HG03108 (cell line): ENCODE measurements around the gene MANSC4.

Source experiments
- ATAC-seq: cut with Tn5 transposase; IDR thresholded peaks from one replicate; pipeline ENCODE4 v1.9.1; 2021; ENCODE audit warnings: moderate library complexity; ENCODE audit not compliant: unreplicated experiment

MANSC4 gene

DNA sequence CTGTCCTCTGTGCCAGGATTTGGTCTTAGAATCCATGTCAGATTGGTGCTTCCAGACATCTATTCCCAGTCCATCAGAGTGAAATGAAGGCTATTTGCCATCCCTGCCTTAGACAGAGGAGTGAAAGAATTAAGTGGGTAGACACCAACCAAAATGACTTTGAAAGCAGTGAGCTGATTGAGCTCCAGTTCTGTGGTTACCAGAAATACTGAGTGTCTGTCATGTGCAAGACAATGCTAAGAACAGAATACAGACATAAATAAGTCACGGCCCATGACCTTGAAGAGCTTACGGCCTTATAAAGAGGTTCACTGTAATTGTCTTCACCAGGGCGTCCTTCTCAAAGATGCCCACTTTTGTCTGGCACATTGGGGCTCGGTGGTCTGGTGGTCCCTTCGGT, 21.6 kb upstream of the MANSC4 start:
- ATAC-seq = no peak

DNA sequence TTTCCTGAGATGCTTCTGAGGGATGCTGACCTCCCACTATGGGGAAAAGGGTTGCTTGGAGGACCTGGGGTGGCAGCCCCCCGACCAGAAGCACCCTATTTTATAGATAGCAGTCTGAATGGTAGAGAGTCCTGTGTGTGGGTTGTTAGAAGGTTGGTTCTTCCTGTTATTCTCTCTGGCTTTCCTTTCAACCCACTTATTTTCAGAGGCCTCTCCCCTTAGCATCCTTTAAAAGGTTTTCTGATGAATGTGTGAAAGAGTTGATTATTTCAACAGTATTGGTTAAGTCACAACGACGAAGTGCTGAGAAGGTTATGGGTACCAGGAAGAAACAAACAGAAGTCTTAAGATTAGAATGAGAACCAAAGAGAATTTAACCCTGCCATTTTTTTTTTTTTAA, 20.8 kb upstream of the MANSC4 start:
- ATAC-seq = no peak

DNA sequence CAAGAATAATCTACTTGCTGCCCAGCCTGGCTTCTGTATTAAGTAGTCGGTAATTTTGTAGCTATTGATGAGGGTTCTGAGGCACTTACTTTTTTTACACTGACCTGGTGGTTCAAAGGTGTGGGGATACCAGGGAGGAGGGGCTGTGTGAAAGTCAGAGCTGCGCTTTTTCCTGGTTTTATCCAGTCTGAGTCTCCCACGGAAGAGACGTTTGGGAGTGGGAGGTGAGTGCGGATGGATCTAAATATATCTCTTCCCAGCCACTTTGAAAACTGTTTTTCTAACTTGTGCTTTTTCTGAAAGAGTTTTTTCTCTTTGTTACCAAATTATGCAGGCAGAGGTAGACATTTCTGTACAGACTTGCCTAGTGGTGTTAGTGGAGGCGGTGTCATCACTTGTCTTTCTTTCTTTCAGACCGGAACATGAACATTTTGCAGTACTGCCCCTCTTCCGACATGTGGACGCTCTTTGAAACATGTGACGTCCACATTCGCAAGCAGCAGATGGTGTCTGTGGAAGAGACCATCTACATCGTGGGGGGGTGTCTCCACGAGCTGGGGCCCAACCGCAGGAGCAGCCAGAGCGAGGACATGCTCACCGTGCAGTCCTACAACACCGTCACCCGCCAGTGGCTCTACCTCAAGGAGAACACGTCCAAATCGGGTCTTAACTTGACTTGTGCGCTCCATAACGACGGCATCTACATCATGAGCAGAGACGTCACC, 17.4 kb upstream of the MANSC4 start:
- no peak for ATAC-seq

DNA sequence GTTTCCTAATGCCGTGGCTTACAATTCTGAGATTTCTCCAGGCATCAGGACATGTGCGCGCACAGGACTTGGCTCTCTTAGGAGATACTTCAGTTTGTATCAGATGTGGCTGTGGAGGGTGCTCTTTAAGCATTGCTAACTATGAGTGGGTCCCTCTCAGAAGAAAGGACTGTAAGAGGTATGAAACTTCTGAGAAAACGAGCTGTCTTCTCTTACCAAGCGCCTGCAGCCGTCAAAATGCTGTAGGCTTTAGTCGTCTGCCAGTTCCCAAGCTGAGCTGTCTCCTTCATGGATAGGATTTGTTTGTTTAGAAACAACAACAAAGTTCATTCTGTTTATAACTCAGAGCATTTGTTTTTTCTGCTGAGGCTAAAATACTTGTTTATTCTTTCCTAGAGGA, 16.1 kb upstream of the MANSC4 start:
- no peak for ATAC-seq

DNA sequence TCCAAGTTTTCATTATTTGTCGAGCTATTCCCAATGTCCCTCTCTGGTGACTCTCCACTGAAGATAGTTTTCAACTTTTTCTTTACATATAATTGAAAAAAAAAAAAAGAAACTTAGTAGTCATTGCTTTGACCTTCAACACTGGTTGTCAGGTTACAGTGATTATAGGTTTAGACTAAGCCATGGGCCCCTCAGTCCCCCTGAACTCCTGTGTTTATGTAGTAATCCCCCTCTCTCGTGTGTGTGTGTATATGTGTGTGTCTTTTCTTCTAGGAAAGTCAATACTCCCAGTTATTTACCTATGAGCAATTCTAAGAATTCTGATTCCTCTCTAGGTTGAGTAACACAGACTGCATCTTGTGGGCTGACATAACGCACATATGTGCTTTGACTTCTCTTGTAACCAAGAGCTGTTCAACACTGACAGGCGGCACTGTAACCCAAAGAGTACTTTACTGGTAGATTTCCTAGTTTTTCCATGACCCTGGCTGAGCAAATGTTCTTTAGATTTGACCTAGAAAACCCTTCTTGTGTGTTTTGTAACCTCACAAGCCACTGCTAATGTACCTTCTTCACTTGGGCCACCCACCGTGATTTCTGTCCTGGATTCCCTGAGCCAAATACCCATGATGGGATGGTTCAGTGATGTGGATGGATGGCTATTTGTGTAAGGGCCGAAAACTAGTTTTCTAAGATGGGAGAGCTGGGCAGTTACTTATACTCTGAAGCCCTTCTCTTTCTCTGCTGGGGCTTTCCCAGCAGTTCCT, 15.0 kb upstream of the MANSC4 start:
- ATAC-seq = no peak

DNA sequence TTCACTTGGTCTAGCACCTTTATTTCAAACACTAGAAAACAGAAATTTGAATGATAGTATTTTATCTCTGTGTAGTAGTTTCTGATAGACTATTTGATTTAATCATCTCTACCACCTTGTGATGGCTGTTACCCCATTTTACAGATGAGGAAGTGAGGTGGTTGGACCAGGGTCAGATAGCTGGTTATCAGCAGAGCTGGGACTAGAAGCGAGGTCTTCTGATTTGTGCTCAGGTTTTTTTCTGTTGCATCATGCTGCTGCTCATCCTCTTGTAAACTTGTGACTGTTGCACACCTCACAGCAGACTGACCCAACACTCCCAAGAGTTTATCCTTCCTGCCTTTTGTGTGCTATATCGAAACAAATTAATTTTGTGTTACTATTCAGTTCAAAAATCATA, 10.1 kb upstream of the MANSC4 start:
- ATAC-seq = no peak

DNA sequence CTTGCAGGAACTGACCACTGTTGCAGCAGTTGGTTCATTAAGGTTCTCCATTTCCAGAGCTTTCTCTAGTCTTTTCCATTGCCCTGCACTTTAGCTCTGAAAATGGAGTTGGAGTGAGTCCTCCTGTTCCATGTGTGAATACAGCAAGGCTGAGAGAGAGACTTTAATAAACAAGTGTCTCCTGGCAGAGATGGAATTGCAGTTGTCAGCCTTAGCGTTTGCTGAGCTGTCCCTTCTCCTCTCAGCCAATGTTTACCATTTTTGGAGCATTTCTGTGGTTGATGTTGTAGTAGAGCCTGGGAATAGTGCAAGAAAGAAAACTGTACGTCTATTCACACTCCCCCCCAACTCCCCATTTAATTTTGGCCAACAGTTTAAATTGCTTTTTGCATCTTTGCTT, 7.5 kb upstream of the MANSC4 start:
- ATAC-seq = no peak

DNA sequence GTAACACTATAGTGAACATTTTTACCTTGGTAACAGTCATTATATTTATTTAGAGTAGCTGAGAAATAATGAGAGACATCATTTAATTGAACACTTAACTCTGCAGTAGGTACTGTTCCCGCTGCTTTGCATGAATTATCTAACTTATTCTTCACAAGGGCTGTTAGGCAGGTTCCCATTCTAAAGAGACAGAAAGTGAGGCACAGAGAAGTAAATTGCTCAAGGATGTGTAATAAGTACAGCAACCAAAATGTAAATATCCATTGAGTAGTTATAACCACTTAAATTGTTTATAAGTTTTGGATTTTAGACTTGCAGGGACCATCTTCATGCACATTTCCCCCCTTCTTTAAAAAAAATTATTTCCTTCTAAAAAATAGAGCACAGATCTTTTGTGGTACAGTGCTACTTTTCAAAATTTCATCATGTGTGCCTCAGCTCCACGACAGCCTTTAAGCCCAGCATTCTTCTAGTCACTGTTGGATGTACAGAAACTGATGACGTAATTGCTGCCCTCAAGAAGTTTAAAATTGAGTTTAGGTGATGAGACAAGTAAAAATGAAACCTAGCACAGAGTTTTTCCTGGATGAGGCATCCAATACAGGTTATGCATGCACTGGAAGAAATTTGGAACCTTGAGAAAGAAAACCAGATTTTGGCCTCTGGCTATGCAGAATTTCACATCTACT, 6.0 kb upstream of the MANSC4 start:
- no peak for ATAC-seq

DNA sequence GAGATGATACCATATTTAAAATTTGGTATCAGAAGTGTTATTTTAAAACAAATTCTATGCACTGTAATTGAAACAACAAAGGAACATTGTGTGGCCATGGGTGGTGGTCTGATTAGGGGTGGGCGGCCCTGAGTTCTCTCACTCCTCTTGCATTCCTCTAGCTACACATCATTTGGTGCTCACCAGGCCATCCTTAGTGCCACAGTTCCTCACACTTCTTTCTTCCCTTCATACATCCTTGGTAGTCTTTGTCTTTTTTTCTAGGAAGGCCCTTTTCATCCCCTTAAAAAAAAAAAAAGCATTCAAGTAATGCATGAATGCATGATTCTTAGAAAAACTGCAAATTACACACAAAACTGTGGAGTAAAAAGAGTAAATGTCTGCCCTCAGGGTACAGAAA, 2.4 kb upstream of the MANSC4 start:
- no peak for ATAC-seq

DNA sequence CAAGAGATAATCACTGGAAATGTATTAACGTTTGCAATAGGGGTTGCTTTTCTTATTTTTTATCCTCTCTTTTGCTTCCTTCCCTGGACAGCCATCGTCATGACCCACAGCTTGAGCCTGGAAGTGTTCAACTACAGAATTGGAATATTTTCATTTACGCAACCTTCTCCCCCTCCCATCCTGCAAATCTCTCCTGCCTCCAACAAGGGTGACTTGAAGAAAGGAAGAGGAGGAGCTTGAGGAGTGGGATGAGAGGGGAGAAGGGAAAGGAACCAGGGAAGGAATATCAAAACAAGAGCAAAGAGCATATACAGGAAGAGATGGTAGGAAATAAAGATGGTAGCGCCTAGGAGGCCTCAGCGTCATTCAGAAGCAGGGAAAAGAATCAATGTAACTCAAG, 1.6 kb upstream of the MANSC4 start:
- no peak for ATAC-seq

DNA sequence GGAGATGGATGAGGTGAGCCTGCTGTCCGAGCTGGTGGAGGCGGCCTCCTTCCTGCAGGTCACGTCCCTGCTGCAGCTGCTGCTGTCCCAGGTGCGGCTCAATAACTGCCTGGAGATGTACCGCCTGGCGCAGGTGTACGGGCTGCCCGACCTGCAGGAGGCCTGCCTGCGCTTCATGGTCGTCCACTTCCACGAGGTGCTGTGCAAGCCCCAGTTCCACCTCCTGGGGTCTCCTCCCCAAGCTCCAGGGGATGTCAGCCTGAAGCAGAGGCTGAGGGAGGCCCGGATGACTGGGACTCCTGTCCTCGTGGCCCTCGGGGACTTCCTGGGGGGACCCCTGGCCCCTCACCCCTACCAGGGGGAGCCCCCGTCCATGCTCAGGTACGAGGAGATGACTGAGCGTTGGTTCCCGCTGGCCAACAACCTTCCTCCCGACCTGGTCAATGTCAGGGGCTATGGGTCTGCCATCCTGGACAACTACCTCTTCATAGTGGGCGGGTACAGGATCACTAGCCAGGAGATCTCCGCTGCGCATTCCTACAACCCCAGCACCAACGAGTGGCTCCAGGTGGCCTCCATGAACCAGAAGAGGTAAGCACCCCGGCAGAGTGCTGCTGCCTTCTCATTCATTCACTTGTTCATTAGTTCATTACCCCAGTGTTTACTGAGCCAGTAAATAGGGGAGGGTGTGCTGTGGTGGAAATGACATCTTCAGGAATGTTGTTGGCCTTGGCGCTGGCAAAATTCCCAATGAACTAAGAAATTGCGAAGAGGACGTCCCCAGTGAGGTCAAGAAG, 774 bp upstream of the MANSC4 start:
- ATAC-seq = peak; percentile 25

DNA sequence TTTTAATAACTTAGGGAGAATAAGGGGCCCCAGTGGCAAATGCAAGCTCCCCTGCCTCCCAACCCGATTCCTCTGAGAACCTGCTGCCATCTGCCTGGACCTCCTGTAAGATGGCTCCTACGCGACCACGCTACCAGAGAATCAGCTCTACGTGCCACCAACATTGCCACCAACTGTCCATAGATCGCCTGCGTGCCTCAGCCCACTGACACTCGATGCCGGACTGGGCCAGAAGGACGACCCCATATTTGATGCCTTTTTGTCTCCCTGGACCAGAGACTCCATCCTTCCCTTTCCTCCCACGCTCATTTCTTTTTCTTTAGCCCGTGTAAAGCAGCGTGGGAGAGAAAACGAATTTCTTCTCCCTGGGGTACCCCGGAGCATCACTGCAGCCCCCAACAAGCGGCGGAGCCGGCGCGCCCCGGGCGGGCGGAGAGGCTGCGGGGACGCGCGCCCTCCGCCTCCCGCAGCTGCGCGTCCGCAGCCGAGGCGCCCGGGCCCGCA, 568 bp downstream of the MANSC4 start:
- peak; percentile 4 for ATAC-seq

DNA sequence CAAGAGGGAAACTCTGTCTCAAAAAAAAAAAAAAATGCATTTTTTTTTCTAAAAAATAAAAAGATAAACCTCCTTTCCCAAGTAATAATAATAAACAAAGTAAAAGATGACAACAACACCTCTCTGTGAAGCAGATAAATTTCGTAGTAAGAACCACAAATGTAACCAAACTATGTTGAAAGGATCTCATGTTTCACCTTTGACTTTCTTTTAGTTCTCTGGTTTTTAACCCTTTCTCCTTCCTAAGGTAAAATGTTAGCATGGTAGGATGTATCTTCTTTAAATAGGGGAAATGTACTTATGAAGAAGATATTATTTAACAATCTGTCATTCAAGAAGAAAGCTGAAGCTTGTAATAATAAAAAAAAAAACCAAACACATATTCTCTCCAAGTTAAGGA, 1.8 kb downstream of the MANSC4 start:
- no peak for ATAC-seq

DNA sequence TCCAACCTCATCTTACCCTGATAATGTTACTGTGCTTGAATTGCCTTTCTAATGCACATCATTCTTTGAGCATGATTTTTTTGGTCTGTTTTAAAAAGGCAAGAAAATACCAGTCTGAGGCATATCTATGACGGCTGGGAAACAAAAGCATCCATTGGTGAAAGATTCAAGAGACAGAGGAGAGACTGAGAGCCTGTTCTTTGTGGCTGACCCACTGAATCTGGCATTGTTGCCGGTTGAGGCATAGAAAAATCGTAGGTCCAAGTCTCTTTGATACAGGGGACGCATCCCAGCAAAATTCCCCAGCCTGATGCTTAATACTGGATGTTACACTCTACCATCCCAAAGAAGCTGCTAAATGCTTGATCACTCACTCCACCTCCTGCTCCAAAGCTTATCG, 2.9 kb downstream of the MANSC4 start:
- ATAC-seq = no peak

DNA sequence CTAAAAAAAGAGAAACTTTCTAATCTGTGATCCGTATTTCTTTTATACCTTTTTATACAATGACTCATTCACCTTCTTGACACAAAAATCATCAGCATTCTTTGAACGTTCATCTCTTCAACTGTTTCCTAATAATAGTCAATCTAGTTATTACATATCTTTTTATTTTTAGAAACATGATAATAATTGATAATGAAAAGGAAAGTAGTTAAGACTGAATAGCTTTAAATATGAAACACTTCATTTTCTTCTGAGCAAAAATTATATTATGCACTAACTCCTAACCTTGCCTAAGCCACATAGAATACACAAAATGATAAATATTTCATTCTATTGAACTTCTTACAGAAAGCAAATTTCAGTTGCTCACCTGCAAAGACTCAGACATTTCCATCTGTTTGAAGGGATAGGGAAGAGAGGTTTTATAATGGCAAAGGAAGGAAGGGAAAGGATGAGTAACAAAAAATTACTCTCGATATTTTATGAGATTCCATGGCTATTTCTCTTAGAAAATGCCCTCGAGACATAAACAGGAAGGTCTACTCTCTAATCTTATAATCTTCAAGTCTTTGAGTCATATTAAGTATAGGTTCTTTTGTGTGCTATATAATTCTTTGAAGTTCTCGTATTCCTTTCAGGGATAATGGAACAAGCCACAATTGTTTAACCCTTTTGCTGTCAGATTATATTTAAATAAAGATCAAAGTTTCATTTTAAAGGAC, 7.5 kb downstream of the MANSC4 start:
- ATAC-seq = no peak

DNA sequence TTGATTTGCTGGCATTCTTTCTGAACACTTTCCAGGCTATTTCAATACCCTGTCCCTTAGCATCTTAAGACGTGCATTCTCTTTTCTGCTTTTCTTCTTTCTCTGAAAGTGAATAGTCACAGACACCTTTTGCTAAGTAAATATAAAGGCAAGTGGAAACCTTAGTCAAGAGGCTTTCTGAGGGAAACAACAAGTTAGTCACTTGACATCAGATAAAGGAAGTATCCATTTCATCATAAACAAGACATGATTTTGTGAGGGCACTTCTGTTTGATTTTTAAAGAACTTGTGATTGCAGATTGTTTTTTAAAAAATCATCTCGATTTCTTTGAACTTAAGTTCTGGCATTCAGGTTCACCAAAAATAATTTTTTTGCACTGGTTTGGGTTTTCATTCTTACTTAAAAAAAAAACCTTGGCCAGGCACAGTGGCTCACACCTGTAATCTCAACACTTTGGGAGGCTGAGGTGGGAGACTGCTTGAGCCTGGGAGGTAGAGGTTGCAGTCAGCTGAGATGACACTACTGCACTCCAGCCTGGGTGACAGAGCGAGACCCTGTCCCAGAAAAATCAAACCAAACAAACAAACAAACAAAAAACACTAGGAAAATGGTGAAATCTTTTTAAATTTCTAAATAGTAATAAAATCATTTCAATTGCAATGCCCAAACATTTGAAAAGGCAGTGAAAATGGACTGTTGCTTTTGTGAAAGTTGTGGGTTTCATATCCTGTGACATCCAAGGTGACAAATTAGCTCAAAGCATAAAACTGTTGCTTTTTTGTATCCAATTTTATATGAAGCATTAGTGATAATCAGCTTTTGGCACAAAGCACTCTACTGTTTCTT, 8.3 kb downstream of the MANSC4 start:
- no peak for ATAC-seq

DNA sequence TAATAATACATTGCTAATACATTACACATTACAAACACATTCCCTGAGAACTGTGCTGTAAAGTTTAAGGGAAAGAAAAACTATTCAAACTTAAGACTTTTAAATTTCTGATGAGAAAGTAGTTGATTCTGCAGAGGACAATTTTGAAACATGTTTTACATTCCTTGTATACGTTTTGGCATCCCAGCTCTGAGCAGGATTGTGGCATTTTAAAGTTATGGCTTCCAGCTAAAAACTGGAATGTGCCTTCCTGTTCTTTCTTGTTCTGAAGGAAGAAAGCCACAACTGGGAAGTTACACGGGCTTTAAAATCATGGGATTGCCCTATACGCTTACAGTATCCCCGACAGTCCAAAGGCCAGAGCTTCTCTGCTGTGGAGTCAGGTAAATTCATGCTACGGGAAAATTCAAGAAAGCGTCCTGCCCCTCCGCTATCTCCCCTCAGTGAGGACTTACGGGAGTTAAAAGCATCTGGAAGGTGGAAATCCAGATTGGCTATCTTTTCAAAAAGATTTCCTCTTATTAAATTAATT, 10.8 kb downstream of the MANSC4 start:
- no peak for ATAC-seq

DNA sequence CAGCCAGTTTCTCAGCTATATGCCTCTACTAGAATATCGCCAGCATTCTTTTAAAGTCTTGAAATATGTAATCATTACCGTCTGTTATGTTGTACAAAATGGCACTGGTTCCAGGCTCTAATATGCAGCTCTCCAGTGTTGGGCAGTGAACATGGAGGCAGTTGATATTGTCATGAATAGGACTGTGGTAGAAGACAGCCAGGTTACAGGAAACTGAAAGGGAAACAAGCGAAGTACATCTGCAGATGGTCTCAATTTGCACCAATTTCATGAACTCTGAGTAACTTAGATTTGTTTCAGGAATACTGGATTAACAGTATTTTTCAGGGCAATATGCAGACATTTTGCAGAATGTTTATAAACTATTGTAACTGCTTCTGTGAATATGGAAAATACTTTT, 13.4 kb downstream of the MANSC4 start:
- no peak for ATAC-seq

DNA sequence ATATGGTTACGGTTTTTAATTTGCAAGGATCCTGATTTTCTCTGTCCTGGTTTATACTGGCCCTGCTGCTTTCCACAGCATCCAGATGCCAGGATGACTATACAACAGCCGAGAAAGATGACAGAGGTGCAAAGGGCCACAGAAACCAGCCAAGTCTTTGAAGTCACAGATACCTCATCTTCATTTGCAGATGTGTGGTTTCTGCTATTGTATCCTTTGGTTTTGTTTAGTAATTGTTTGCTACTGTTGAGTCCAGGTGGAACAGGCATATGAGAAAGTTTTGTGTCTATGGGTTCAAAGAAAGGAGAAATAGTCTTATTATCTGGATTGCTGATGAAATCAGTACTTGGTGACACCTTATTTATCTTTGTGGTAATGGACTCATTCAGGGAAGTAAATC, 17.3 kb downstream of the MANSC4 start:
- no peak for ATAC-seq
